ENCODE data around the gene LRP11.
"Not testable (repeated sequence)": the region's sequence is repeated elsewhere in the genome, so short reads cannot be mapped to it uniquely, and the experiment has no call there.

The LRP11 gene

GRCh38 chr6:149848343-149848742 is 15.8 kb downstream of the LRP11 start:
- DNase-seq (ENCODE audit: low spot score) = not testable (repeated sequence)

DNA sequence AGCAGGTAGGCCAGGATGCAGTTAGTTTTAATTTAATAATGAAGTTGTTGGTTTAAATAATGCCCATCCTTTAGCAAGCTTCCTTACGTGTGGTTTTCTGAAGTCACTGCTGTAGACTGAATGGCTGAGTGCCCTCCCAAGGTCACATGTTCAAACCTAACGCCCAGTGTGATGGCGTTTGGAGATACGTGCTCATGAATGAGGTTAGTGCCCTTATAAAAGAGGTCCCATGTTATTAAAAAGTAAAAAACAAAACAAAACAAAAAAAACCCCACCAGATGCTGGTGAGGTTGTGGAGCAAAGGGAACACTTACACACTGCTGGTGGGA is 16.3 kb downstream of the LRP11 start:
- DNase-seq (ENCODE audit: low spot score) = no peak

DNA sequence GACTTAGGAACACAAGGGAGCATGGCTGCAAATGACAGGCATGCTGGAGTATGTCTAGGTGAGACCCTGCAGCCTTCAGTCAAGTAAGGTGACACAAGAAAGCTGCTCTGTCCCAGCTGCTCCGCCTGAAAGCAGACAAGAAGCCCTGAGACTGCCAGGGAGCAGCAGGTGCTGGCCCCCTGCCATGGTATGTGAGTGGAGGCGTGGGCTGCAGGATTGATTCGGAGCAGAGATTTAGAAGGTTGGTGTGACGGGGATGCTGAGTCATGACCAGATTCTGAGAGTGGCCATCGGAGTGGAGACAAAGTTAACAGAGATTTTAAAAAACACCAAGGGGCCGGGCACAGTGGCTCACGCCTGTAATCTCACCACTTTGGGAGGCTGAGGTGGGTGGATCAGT is 17.8 kb downstream of the LRP11 start:
- DNase-seq (ENCODE audit: low spot score) = peak; percentile 35

- DNase-seq (ENCODE audit: low spot score) = no peak
Observed at GRCh38 chr6:149845549-149845948, 18.6 kb downstream of the LRP11 start.

DNA sequence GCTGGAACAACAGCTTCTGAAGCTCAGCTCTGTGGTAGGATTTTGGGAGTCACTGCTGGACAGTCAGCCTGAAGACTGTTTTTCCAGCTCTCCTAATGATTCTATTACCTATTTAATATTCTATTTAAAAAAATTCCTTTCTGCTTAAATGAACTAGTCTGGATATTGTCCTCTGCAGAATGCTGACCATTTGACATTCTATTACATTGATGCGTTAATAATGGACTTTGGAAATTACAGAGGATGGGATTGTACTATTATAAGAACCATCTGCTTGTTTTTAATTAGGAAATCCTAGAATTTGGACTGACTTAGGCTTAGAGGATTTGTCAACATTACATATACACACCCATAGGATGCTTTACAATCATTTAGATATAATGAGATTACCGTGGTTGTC is 19.7 kb downstream of the LRP11 start:
- DNase-seq (ENCODE audit: low spot score) = no peak

- not testable (repeated sequence) for DNase-seq (ENCODE audit: low spot score)
Observed at GRCh38 chr6:149844036-149844435, 20.1 kb downstream of the LRP11 start.

DNA sequence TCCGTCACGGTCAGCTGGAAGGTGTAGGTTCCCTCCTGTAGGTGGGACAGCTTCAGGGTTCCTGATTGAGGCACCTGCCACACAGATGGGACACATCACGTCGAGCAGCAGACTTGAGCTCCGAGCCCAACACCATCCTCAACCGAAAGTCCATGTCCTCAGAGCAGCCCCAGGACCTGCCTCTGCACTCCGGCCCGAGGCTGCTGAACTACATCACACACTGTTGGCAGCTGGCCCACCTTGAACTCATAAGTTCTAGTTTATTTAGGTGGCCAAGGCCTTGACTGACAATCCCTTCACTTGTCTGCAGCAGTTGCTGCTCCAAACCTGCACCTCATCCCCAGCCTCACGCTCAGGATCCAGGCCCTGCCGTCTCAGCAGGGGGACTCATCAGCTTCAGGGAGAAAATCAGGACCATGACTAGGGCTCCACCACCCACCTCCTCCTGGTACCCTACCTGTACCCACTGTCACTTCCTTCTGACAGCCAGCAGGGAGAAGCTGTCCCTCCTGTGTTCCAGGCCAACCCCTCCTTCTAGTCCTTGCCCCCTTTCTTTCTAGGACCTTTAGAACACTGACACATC is 21.0 kb downstream of the LRP11 start:
- no peak for DNase-seq (ENCODE audit: low spot score)

DNA sequence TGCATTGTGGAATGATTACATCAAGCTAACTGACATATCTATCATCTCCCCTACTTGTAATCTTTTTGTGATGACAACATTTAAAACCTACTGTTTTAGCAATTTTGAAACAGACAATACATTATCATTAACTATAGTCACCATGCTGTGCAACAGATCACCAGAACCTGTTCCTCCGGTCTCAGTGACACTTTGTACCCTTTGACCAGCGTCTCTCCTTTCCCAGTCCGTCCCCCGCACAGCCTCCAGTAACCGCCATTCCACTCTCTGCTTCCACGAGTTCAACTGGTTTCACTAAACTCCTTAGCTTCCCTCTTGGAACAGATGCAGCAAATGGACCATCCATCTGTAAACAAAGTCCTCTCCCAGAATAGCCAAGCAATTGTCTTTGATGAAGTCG is 21.8 kb downstream of the LRP11 start:
- DNase-seq (ENCODE audit: low spot score) = no peak

- DNase-seq (ENCODE audit: low spot score) = peak; percentile 86
Observed at GRCh38 chr6:149840345-149841075, 23.6 kb downstream of the LRP11 start.

DNA sequence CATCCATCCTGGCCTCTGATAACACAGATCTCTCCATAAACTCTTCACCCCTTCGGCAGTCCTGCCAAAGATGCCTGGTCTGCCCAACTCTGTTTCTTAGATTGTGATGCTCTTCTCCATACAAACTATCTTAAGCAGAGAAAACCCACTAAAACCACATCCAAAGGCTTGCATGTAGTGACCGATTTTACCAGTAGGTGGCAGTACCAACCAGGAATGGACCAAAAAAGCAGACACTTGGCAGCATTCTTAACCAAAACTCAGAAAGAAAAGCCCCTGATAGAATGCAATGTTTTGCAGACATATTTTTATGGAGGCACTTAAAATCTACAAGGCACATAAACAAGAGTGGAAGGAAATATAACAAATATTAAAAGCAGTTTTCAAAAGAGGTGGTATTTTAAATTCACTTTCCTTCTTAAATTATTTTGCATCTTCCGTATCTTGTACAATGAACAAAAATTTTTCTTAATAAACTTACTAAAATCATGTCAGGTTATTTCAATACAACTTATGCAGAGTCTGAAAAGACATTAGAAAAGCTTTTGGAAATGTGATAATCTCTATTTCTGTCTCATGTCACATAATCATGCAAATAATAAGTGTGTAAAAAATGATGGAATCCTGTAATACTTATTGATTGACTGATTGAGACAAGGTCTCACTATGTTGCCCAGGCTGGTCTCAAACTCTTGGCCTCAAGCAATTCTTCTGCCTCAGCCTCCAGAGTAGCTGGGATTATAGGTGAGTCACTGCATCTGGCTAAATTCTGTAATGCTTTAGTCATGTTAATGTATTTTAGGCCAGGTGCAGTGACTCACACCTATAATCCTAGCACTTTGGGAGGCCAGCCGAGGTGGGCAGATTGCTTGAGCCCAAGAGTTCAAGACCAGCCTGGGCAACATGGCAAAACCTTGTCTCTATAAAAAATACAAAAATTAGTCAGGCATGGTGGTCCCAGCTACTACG is 29.4 kb downstream of the LRP11 start:
- DNase-seq (ENCODE audit: low spot score) = peak; percentile 69

GRCh38 chr6:149833651-149834050 is 30.5 kb downstream of the LRP11 start:
- DNase-seq (ENCODE audit: low spot score) = no peak

DNA sequence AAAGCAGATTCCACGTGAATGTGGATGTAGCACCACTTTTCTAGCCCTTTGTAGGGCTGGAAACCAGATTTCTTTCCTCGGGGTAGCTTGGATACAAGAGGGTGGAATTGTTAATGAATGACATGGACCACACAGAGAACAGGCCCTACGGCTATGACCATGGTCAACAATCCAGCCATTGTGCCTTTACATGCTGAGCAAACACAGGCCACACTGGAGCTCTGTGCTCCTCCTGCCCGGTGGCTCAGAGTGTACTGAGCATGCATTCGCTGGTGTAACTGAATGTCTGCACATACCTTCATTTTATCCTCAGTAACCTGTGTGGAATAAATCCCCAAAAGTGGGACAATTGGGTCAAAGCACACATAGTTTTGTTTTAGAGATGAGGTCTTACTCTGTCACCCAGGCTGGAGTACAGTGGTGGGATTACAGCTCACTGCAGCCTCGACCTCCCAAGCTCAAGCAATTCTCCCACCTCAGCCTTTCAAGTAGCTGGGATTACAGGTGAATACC is 32.8 kb downstream of the LRP11 start:
- no peak for DNase-seq (ENCODE audit: low spot score)

GRCh38 chr6:149830731-149831307 is 33.3 kb downstream of the LRP11 start:
- no peak for DNase-seq (ENCODE audit: low spot score)

DNA sequence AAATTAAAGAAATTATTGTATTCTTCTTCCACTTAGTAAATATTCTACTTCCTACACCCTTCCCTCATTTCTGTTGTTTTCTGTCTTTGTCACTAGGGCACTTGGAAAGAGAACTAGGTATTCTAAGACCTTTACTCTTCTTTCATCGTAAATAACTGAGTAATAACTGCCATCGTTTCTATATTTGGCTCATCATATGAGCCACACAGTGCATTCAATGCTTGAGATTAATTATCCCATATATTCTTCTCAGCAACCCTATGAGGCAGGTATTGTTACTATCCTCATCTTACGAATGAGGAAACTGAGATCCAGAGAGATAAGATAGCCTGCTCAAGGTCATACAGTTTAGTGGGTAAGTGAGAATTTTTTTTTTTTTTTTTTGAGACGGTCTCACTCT is 38.9 kb downstream of the LRP11 start:
- no peak for DNase-seq (ENCODE audit: low spot score)

- DNase-seq (ENCODE audit: low spot score) = no peak
Observed at GRCh38 chr6:149823013-149823412, 41.1 kb downstream of the LRP11 start.

GRCh38 chr6:149821492-149821891 is 42.7 kb downstream of the LRP11 start:
- no peak for DNase-seq (ENCODE audit: low spot score)

DNA sequence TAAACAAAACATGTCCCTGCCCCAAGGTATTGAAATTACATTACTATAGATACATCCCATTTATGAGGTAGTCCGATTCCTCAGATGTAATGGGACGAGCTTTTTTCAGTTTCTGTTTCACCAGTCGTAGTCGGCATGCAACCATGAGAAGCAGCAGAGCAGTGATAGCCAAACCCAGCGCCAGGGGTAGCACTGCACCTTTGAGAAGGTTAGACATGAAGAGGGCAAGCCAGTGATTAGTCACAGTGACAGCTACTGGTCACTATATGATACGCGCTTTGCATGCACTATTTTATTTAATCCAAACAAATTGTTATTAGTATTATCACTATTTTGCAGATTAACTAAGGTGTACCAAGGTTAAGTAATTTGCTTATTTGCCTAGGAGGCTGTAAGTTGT is 43.7 kb downstream of the LRP11 start:
- DNase-seq (ENCODE audit: low spot score) = no peak

DNA sequence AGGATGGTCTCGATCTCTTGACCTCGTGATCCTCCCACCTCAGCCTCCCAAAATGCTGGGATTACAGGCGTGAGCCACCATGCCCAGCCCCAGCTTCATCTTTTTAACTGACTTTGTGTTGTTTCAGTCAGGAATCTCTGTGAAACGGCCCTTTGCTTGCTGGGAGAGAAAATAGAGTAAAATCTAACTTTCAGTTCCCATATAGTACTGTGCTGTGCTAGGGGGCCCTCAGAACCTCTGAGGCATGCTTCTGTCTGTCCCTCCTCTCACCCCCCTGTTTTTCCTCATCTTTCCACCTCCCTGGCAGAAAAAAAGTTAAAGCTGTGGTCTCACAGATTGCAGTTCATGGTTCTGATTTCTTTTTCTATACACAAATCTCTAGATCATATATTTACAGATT is 48.4 kb downstream of the LRP11 start:
- no peak for DNase-seq (ENCODE audit: low spot score)

GRCh38 chr6:149813351-149813750 is 50.8 kb downstream of the LRP11 start:
- DNase-seq (ENCODE audit: low spot score) = no peak

DNA sequence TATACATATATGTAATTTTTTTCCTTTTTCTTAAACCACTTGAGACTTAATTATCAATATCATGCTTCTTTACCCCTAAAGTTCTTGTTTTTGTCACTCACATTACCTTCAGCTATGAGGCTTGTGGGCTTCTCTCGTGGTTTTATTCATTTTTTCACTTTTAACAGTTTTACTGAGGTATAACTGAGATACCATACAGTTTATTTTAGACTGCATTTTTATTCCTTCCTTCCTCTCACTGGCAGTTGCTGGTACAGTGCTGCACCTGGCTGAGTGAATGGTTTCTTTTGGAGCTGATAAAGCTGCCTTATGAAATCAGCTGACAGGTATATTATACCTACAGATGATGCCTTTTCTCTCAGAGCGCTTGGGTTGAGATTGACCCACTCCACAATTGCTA is 54.4 kb downstream of the LRP11 start:
- no peak for DNase-seq (ENCODE audit: low spot score)

DNA sequence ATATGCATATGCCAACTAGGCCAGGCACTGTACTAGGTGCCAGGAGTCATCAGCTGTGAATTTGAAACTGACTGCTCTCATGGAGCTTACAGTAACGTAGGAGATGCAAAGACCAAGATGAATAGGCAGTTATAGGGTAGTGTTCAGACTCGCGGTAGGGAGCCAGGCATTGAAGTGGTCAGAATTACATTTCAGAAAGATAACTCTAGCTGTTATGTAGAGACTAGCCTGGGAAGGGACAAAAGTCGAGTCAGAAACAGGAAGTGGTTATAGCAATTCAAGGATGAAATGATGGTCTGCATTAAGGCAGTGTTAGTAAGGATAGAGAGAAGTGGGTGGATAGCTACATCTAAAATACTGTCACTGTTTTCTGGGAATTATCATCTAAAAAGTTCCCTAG is 58.0 kb downstream of the LRP11 start:
- no peak for DNase-seq (ENCODE audit: low spot score)

- no peak for DNase-seq (ENCODE audit: low spot score)
Observed at GRCh38 chr6:149783551-149783950, 80.6 kb downstream of the LRP11 start.

All from iPS-NIHi11 (cell line).